UCSD-AML1 (cell line): ENCODE results near the gene OMA1.
A peak's percentile ranks its signal among the peaks of the same experiment; 100 is the strongest.
"Not testable (repeated sequence)": the region's sequence is repeated elsewhere in the genome, so short reads cannot be mapped to it uniquely, and the experiment has no call there.

ENCODE experiments used
- DNase-seq: peaks from one replicate; lab custom pipeline; 2025; ENCODE audit not compliant: unreplicated experiment; lab: John Stamatoyannopoulos, UW

OMA1 gene

DNA sequence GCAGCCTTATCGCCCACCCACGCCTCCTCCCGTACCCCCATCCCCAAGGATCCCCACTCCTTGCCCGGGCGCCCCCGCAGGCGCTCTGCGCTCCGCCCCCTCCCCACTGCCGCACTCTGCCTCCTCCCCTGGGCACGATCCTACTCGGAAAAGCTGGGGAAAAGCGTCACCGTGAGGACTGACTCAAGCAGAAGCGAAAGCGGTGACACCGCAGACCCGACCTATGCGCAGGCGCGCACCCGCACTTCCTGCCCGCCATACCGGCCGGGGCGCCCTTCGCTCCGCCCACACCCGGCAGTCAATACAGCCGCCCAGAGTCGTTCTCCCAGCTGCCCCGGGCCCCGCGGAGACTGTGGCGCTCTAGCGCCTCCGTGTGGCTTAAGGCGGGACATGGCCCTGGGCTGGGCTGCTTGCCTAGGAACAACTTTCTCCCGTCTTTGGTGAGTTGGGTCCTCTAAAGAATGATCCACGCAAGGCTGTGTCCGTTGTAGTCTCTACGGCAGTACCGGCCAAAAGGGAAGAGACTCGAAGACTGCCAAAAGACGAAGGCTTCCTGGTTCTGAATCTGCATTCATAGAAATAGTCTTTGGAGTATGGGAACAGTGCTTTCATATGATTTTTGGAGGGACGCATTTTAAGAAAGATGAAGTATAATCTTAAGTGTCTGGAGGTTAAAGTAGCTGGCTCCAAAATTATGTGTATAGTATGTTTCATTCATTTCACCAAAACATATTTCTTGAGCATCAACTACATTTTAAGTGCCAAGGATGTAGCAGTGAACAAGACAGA is at the start of gene OMA1:
TSS of gene OMA1 (minus strand) at position 207 of the 789 bp plus-strand sequence. CDS start 7,432 bp downstream, outside the sequence.
- DNase-seq, result peak; percentile 99

DNA sequence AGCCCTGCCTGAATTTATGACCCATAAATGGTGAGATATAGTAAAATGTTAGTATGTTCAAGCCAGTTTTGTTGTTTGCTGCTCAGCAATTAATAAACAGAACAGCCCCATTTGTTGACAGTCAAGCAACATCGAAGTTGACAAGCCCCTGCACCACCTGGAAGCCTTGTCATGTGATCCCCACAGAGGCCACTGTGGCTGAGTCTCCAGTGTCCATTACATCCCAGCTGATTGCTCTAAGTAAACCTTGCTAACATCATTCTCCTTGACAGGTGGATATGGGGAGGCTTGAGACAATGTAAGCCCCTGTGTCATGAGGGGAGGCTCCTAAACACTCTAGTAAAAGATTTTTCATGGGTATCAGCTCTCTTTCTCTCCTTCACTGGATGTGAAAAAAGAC is 48.0 kb upstream of the OMA1 start:
- no peak for DNase-seq

DNA sequence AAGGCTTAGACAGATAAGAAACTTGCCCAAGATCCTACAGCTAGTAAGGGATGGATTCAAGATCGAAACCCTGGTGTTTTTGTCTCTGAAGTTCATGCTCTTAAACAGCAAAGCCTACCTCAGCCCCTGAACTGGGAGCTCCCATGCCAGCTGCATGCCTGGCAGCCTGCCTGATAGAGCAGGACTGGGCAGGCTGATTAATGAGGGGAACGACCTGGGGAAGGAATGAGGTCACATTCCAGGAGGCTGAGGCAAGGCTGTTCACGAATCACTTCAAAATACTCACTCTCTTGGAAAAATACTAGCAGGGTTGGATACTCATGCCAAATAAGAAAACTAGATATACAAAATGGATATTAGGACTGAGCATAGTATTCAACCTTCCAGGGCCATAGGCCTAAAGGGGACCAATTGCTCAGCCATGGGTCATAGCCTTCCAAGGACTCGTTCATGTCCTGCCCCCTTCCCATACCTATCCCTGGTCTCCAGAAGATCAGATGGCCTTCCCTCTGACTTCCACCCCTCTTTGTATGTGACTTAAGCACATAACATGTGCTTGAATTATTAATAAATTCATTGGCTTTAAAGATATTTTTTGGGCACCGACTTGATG is 46.1 kb upstream of the OMA1 start:
- DNase-seq, result no peak

DNA sequence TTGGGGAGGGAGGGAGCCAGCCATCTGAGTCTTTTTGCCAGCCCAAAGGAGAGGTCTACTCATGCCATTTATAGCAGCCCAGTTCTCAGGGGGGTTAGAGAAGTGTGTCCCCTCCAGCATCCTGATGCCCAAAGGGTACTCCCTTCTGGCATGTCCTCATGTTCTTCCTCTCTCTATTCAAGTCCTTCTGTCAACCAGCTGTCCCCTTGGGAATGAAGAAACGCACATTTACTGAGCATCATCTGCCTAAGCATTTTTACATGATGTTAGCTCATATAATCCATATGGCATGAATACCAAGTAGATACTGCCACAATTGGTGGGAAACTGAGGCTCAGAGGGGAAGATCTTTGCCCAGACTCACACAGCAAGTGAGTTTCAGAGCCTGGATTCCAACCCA is 45.3 kb upstream of the OMA1 start:
- no peak for DNase-seq

DNA sequence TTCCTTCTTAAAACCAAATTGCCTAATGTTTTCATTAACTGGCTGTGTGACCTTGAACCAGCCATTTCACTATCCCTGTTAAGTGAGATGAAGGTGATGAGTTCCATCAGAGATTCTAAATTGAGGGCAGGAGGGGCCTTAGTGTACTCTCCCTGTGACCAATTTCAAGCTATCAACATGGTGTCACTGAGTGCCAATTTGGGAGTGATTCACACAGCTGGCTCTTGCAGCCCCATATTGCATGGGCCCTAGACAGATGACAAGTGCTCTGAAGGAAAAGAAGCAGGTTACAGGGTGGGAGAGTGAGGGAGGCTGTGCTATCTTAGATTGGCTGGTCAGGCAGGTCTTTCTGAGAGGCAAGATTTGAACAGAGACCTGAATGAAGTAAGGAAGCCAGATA is 43.5 kb upstream of the OMA1 start:
- no peak for DNase-seq

DNA sequence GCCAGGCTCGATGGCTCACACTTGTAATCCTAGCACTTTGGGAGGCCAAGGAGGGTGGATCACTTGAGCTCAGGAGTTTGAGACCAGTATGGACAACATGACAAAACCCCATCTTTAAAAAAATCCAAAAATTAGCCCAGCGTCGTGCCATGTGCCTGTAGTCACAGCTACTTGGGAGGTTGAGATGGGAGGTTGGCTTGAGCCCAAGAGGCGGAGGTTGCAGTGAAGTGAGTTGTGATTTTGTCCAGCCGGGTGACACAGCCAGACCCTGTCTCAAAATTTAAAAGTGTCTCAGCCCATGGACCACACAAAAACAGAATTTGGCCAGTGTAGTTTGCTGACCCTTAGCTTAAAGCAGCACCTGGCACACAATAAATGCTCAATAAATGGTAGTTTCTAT is 41.9 kb upstream of the OMA1 start:
- no peak for DNase-seq

DNA sequence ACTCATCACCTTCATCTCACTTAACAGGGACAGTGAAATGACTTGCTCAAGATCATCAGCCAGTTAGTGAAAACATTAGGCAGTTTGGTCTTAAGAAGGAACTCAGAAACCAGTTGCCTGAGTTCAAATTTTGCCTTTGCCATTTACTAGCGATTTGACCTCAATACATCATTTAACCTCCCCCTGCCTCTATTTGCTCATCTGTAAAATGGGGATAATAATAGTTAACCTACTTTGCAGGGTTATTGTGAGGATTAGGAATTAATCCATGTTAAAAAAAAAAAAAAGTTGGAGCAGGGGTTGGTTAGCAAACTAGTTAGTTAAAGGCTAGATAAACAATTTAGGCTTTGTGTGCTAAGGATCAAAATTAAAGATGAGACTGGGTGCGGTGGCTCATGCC is 41.1 kb upstream of the OMA1 start:
- DNase-seq, result no peak

DNA sequence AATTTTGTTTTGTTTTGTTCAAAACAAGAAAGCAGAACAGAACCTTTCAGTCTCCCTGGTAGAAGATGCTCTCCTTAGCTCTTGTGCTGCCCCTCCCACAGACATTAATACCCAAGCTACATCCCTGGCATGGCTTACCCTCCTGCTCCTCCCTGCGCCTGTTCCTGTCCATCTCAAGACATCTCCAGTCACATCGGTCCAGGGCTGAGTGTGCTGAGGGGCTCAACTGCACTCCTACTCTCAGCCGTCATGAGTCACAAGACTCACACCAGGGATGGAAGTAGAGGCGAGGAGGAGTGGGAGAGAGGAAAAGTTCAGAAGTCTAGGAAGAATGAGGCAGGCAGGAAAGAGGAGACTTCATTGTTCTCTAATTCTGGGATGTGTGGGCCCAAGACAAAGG is 39.7 kb upstream of the OMA1 start:
- DNase-seq, result no peak

DNA sequence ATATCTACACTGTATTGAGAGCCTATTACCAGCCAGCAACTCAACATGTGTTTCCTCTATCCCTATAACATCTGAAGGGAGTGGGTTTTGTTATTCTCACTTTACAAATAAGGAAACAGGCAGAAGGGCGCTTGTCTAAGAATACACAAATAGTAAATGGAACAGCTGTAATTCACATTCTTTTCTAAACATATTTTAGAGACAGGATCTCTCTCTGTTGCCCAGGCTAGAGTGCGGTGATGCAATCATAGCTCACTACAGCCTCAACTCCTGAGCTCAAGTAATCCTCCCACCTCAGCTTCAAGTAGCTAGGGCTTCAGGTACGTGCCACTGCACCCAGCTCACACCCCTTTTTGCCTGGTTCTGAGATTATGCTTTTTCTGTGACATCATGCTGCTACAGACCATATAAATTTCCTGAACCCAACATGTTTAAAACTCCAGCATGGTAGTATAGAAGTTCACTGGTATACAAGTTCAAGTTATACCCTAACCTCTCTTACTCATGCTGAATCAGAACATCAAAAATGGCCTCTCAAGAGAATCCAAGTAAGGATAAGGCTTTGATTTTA is 39.1 kb upstream of the OMA1 start:
- no peak for DNase-seq

DNA sequence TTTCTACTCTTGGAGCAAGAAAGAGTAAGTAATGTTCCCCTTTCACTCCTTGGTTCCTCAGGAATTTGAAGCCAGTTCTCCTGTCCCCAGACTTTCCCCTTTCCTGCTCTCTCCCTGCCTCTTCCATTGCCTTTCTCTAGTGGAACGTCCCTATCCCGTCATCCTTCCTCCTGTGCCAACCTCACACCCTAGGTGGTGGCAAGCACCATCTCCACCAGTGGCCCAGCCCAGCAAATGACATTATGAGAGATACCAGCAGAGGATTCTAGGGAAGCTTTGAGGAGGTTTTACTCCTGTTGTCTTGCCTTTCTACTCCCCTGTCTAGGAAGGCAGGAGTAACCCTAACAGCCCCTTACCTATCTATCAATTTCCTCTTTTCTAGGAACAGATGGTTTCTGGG is 38.6 kb upstream of the OMA1 start:
- no peak for DNase-seq

DNA sequence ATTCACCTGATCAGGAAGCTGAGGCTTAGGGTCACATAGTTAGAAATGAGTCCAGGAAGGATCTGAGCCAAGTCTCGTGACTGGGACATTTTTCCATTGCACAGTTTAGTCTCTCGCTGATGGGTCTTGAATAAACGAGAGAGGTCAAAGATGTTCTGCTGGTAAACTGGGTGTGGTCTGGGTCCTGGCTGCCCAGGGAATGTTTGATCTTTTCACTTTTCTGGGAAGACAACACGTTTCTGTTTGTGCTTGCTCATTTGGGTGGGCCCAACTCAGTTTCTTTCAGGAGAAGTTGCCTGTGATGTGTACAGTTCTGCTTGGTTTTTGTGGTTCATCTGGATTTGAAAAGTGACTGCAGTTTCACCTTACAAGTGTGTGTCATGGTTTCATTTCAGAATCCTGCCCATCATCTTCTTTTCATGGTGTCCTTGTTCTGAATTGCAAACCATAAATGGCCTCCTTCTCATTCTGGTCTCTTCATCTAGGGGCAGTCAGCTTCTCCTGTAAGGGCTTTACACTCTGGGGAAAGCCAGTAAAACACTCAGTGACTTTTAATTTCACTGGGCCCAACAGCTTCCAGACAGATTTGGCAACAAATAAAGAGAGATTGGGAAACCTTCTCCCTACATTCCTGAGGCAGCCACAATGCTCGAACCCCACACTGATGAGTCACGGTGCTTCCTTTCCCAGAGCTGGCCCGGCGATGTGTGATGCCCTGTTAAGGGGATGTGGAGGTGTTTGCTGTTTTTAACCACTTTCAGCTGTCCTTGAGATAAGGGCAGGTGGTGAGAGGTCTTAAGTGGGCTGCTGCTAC is 37.8 kb upstream of the OMA1 start:
- DNase-seq, result peak; percentile 38

DNA sequence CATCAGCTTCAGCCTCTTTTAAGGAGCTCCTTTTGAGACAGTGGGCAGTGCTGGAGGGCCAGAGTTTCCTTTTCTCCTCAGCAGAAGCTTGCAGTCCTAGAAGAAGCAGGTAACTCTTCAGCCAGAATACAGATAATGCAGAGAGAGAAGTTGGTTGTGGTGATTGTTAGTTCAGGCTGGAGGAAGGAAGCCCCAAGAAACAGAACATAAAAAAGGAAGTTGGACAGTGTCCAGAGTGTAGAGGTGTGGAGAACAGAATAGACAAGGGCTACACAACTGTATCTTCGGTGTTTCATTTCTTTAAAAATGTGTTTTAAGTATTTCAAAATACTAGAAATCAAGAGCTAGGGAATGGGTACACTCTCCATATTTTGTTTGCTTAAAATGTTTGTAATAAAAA is 37.0 kb upstream of the OMA1 start:
- no peak for DNase-seq

DNA sequence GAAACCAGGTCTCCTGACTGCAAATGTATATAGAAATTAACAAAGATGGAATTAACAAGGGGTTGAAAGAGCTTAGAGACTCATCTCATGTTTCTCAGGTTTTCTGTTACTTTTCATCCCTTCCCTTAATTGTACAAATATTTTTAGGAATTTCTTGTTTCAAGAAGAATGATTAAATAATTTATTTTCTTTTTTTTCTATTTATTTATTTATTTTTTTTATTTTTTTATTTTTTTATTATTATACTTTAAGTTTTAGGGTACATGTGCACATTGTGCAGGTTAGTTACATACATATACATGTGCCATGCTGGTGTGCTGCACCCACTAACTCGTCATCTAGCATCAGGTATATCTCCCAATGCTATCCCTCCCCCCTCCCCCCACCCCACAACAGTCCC is 35.6 kb upstream of the OMA1 start:
- DNase-seq, result not testable (repeated sequence)

DNA sequence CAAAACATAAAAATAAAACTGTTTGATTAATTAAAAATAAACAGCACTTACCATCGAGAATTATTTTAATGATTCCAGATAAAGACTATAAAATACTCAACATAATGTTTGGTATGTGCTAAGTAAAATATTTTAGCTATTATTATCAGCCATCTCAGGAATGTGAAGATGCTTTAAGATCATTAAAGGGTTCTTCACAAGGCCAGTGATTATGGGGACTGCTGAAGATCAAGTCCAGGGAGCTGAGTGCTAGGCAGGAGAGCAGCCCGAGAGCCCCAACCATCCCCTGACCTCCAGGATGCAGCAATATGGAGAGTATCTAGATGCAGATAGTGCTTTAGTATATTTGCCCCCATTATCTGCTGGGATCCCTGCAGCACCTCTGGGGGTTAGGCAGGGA is 35.1 kb upstream of the OMA1 start:
- no peak for DNase-seq

DNA sequence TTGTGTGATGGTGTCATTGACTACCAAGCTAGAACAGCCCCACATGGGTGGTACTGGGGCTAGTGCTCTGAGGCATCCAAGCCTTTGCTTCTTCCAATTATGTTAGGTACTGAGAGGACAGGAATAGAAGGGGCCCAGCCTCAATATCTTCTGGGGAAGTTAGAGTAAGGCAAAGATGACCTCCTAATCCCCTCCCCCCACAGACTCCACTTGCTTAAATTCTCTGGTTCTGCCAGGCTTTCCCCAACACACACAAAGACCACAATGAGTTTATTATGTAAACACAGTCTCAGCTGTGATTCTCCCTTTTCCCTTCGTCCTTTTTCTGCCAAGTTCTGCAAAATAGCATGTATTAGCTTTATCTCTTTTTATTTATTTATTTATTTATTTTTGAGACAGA is 33.7 kb upstream of the OMA1 start:
- no peak for DNase-seq

DNA sequence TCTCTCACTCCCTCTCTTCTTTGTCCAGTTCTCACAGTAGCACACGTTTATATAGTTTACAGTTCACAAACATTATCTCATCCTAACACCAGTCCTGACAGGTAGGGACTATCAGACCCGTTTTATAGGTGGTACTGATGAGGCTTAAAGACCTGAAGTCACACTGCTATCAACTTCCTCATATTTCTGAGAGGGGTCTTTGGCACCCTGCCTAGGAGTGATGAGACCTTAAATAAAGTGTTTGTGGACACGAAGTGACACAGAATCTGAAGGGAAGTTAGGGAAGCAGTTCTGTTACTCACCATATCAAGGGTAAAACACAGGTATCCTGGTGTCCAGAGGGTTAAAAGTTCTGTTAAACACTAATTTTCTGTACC is 31.1 kb upstream of the OMA1 start:
- DNase-seq, result no peak

DNA sequence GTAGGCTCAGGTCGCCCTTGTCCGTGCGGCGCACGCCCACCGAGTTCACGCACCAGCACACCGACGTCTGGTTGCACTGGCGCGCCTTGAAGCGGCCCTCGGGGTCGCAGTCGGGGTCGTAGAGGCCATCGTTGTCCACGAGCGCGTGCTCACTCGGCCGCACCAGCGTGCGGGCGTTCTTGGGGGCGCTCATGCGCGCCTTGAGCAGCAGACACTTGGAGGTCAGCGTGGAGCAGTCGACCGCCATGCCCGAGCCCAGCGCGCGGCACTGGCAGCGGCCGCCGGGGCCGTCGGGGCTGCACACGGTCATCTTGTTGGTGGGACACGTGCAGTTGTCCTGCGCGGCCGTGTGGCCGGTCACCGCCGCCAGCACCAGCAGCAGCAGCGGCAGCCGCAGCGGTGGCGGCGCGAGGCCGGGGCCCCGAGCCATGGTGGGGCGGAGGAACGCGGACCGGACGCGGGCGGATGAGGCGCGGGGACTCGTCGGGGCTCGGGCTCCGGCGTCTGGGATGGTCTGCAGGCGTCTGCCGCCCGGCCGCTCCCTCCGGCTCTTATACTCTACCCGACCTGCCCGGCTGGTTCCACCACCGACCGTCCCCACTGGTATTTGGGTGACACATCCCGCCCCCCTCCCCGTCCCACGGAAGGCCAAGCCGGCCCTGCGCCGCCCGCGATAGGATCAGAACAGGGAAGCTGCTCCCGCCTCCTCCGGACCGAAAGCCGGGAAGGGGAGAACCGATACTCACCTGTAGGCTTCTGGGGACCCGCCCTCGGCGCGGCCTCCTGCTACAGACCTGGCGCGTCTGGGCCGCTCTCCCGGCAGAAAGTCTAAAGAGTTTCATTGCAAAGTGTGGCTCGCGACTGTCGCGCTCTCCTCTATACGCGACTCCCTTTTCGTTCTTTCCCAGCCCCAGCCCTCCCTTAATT is 30.5 kb upstream of the OMA1 start, which contains the start of gene TACSTD2:
TSS of gene TACSTD2 (minus strand) at position 526 of the 927 bp plus-strand sequence. CDS start at position 430, 96 bp downstream.
- DNase-seq, result no peak

DNA sequence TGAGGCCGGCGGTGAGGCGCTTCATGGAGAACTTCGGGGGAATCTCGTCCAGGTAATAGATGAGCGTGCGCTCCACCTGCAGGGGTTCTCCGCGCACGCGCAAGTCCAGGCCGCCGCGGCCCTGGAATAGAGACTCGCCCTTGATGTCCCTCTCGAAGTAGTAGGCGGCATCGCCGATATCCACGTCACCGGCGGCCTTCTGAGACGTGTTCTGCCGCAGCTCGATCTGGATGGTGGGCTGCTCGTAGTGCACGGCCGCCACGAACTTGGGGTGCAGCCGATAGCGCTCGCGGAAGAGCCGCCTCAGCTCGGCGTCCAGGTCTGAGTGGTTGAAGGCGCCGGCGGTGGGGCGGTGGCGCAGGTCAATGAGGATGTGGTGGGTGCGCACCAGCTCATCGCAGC is 29.8 kb upstream of the OMA1 start:
- no peak for DNase-seq

DNA sequence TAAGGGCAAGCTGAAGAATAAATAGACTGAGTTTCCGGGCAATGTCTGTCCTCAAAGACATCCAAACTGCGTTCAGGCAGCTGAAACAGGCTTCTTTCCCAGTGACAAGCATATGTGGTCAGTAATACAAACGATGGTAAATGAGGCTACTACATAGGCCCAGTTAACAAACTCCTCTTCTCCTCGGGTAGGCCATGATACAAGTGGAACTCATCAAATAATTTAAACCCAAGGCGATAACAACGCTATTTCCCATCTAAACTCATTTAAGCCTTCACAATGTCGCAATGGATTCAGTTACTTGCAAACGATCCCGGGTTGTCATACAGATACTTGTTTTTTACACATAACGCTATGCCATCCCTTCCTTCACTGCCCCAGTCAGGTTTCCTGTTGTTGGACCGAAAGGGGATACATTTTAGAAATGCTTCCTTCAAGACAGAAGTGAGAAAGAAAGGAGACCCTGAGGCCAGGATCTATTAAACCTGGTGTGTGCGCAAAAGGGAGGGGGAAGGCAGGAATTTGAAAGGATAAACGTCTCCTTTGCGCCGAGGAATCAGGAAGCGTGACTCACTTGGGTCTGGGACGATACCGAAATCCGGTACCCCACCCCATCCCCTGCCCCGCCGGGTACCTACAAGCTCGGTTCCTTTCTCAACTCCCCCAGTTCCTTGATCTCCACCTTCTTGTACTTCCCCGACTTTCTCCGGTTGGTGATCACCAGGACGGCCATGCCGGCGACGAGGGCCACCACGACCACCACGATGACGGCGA is 29.2 kb upstream of the OMA1 start:
- no peak for DNase-seq

DNA sequence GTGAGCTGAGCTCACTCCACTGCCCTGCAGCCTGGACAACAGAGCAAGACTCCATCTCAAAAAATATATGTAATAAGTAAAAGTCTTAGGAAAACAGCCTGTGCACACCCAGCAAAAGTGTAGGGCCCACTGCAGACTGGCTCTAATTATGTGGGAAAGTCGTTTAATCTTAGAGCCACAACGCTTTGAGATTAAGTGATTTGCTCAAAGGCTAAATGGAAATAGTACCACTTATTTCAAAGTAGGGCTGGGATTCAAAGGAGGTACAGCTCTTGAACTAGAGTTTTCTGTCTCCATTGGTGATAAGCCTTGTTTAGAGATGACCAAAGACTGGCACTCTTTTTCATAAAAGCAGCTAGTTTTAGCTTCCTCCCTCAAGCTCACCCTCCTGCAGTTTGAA is 28.3 kb upstream of the OMA1 start:
- no peak for DNase-seq
